ENCODE data around the gene NELL1. TPM values are rescaled to one million over a fixed set of nuclear protein-coding genes. Genes with fewer than 3 reads are reported as not detected.

NELL1 gene
- total RNA-seq, 6 donors from 2014 or later, result 0.26 TPM; not detected in 5

GRCh38 chr11:20669820-20670684, 666 bp downstream of the NELL1 start:
- Histone ChIP-seq H3K27ac (no peak overlapping the region), H3K4me1 (peaks cover 2 to 23% (median 10%) of the 10 kb centered on the region in 4 donors), H3K27me3 (peaks cover 0 to 20% (median 9%) of the 10 kb centered on the region in 4 donors), H3K36me3 (no peaks in the 10 kb centered on the region), H3K4me3 (peak overlapping the region in 2 of 4 donors; percentile 10 to 19), H3K9me3 (no peaks in the 10 kb centered on the region)
- ATAC-seq (ENCODE audit: low FRiP score in 2 of 2) (no peak), DNase-seq (peak in 1 of 2 donors; percentile 85)
- TF ChIP-seq POLR2AphosphoS5 (IDR thresholded peaks at IDR 0.05) (no peak), EP300 (IDR thresholded peaks at IDR 0.05) (no peak), POLR2A (IDR thresholded peaks at IDR 0.05) (no peak)
- TF ChIP-seq, protein P1, sequence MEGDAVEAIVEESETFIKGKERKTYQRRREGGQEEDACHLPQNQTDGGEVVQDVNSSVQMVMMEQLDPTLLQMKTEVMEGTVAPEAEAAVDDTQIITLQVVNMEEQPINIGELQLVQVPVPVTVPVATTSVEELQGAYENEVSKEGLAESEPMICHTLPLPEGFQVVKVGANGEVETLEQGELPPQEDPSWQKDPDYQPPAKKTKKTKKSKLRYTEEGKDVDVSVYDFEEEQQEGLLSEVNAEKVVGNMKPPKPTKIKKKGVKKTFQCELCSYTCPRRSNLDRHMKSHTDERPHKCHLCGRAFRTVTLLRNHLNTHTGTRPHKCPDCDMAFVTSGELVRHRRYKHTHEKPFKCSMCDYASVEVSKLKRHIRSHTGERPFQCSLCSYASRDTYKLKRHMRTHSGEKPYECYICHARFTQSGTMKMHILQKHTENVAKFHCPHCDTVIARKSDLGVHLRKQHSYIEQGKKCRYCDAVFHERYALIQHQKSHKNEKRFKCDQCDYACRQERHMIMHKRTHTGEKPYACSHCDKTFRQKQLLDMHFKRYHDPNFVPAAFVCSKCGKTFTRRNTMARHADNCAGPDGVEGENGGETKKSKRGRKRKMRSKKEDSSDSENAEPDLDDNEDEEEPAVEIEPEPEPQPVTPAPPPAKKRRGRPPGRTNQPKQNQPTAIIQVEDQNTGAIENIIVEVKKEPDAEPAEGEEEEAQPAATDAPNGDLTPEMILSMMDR (IDR thresholded peaks at IDR 0.05), result no peak
- 3 to 4% methylated on average over 24 to 47 of the region's 60 CpGs for WGBS, 2 donors

DNA sequence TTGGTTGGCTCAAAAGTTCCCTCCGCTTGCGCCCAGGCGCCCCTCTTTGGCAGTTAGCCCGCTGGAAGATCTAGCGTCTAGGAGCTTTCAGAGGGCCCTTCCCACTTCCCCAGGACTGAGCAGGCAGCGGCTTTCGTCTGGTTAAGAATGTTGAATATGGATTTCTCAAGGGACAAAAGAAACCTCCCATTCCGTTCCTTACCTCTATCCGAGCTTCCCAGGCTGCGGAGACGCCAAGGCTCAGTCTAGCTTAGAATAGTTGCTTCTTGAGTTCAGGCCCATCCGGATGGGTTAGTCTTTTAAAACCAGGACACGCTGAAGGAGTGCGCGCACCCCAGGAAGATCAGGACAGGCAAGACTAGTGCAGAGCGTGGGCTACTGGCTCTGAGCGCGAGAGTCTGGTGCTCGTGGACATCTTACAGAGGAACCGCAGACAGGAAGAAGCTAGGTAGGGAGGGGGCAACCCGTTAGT, 1.6 kb downstream of the NELL1 start:
- peak in 1 of 2 donors; percentile 4 for DNase-seq
- peaks cover 2 to 23% (median 10%) of the 10 kb centered on the region in 4 donors for H3K4me1 ChIP-seq
- ATAC-seq (ENCODE audit: low FRiP score in 2 of 2), result peak in 1 of 2 donors; percentile 18
- peaks cover 0 to 20% (median 9%) of the 10 kb centered on the region in 4 donors for H3K27me3 ChIP-seq
- no peak overlapping the region for H3K27ac ChIP-seq
- H3K4me3 ChIP-seq, result no peak overlapping the region
- WGBS, 2 donors, result 5 to 12% methylated on average over 12 to 21 of the region's 21 CpGs
- TF ChIP-seq POLR2A (IDR thresholded peaks at IDR 0.05) (no peak), EP300 (IDR thresholded peaks at IDR 0.05) (no peak), POLR2AphosphoS5 (IDR thresholded peaks at IDR 0.05) (no peak)
- TF ChIP-seq, protein P1 (IDR thresholded peaks at IDR 0.05), result no peak
- no peaks in the 10 kb centered on the region for H3K9me3 ChIP-seq
- H3K36me3 ChIP-seq, result no peaks in the 10 kb centered on the region

GRCh38 chr11:20671856-20672546, 2.6 kb downstream of the NELL1 start:
- Histone ChIP-seq H3K9me3 (no peaks in the 10 kb centered on the region), H3K27me3 (peaks cover 0 to 20% (median 9%) of the 10 kb centered on the region in 4 donors), H3K4me3 (no peak overlapping the region), H3K27ac (no peak overlapping the region), H3K4me1 (peaks cover 2 to 23% (median 10%) of the 10 kb centered on the region in 4 donors), H3K36me3 (no peaks in the 10 kb centered on the region)
- no peak for TF ChIP-seq POLR2A (IDR thresholded peaks at IDR 0.05)
- no peak for TF ChIP-seq EP300 (IDR thresholded peaks at IDR 0.05)
- TF ChIP-seq, protein P1 (IDR thresholded peaks at IDR 0.05), result no peak
- no peak for TF ChIP-seq POLR2AphosphoS5 (IDR thresholded peaks at IDR 0.05)
- no peak for ATAC-seq (ENCODE audit: low FRiP score in 2 of 2)
- no peak for DNase-seq
- 19 to 30% methylated on average over 6 of the region's 6 CpGs for WGBS, 2 donors

DNA sequence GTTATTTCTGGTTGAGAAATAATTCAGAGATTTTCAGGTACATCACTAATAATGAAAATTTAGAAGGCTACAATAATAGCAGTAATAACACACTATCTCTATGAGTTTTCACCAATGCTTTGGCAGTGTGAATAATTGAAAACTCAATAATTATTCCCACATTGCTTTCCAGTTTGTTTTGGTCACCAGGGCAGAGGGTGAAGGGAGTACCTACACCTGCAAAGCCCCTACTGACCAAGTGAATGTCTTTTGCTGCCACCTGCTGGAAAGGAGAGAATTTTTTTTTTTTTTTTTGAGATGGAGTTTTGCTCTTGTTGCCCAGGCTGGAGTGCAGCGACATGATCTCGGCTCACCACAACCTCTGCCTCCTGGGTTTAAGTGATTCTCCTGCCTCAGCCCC, 3.2 kb downstream of the NELL1 start:
- ATAC-seq (ENCODE audit: low FRiP score in 2 of 2) (no peak), DNase-seq (no peak)
- Histone ChIP-seq H3K36me3 (no peaks in the 10 kb centered on the region), H3K27ac (no peak overlapping the region), H3K4me1 (peaks cover 2 to 23% (median 10%) of the 10 kb centered on the region in 4 donors), H3K27me3 (peaks cover 0 to 20% (median 9%) of the 10 kb centered on the region in 4 donors), H3K9me3 (no peaks in the 10 kb centered on the region), H3K4me3 (no peak overlapping the region)
- WGBS, 2 donors, result 20 to 30% methylated on average over 1 to 2 of the region's 2 CpGs
- no peak for TF ChIP-seq POLR2A (IDR thresholded peaks at IDR 0.05)
- TF ChIP-seq POLR2AphosphoS5 (IDR thresholded peaks at IDR 0.05), result no peak
- no peak for TF ChIP-seq EP300 (IDR thresholded peaks at IDR 0.05)
- TF ChIP-seq, protein P1 (IDR thresholded peaks at IDR 0.05), result no peak

Data from upper lobe of left lung (tissue), 6 donors.